ENCODE results near the gene XCL2.
"Not testable (repeated sequence)": the region's sequence is repeated elsewhere in the genome, so short reads cannot be mapped to it uniquely, and the experiment has no call there.

The XCL2 gene, protein sequence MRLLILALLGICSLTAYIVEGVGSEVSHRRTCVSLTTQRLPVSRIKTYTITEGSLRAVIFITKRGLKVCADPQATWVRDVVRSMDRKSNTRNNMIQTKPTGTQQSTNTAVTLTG
- 0.30 to 163 (median 4.8) reads per million in 9 experiments for total RNA-seq

GRCh38 chr1:168543840-168544498 lies at the start of gene XCL2:
Gene XCL2, minus strand, starts transcription at chr1:168543997. Its CDS starts 33 bp downstream, at chr1:168543964.
- Mint-ChIP-seq H3K4me3 (peak within 1 kb of the TSS; percentile 71 to 88), H3K27ac (peak within 1 kb of the TSS; percentile 55 to 93), H3K4me1 (ENCODE audit: low read depth in 2 of 2) (peaks cover 14 to 36% of the 10 kb centered on the region in 2 donors)
- H3K27me3 Mint-ChIP-seq; DNase-seq; H3K36me3 Mint-ChIP-seq (ENCODE audit: insufficient read depth); H3K9me3 Mint-ChIP-seq: not testable (repeated sequence)
- peak; percentile 89 for ATAC-seq (replicated peaks)

DNA sequence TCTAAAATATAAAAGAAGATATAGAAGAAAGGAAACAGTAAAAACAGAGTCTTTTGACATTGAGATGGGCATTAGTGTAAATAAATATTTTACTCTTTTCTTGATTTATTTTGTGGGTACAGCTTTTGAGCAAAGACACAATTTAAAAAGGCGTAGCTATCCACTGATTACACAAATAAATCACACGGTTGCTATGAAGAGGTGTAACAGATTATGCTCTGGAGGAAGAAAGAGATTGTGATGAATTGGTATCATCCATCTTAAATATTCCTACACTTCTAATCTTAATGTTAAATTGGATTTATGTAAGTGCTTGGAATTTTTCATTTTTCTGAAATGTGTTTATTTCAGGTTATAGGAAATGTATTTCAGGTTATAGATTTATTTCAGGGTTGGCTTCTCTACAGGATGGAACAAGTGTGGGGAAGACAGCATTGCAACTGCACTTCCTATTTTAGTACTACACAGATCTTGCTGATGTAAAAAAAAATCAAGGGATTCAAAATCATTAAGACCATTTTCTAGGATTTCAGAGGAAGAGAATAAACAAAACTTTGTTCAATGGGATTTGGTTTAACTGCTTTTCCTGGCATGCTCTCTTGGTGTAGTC lies 47.9 kb upstream of the XCL2 start:
- no peak for DNase-seq
- Mint-ChIP-seq H3K36me3 (ENCODE audit: insufficient read depth) (no peaks in the 10 kb centered on the region), H3K4me3 (no peak overlapping the region), H3K4me1 (ENCODE audit: low read depth in 2 of 2) (no peaks in the 10 kb centered on the region), H3K27ac (no peak overlapping the region), H3K9me3 (no peaks in the 10 kb centered on the region), H3K27me3 (no peaks in the 10 kb centered on the region)
- ATAC-seq (replicated peaks): no peak

- Mint-ChIP-seq H3K4me3 (no peak overlapping the region), H3K36me3 (ENCODE audit: insufficient read depth) (no peaks in the 10 kb centered on the region), H3K9me3 (no peaks in the 10 kb centered on the region), H3K4me1 (ENCODE audit: low read depth in 2 of 2) (no peaks in the 10 kb centered on the region), H3K27ac (no peak overlapping the region), H3K27me3 (no peaks in the 10 kb centered on the region)
- ATAC-seq (replicated peaks) (no peak), DNase-seq (no peak)
Observed at GRCh38 chr1:168591066-168591465, 47.3 kb upstream of the XCL2 start.

GRCh38 chr1:168589167-168589566 lies 45.4 kb upstream of the XCL2 start:
- no peaks in the 10 kb centered on the region for H3K27me3 Mint-ChIP-seq
- no peak overlapping the region for H3K4me3 Mint-ChIP-seq
- no peak overlapping the region for H3K27ac Mint-ChIP-seq
- DNase-seq (no peak), ATAC-seq (replicated peaks) (no peak)
- no peaks in the 10 kb centered on the region for H3K9me3 Mint-ChIP-seq
- H3K4me1 Mint-ChIP-seq (ENCODE audit: low read depth in 2 of 2): peaks cover 0 to 5% of the 10 kb centered on the region in 2 donors
- no peaks in the 10 kb centered on the region for H3K36me3 Mint-ChIP-seq (ENCODE audit: insufficient read depth)

DNA sequence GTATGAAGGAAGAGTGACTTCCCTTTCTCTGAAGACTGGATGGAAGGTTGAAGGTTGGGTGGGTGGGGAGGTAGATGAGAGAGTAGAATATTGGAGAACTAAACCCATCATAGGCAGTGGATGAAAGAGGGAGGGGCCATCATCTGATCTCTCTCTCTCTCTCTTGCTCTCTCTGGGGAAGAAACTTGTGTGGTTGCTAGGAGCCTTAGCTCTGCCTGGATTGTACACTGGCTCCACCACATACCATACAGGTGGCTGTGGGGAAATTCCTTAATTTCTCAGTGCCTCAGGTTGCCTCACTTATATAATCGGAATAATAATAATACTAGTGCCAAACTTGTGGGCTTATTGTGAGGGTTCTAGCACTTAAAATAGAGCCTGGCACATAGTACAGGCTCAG lies 42.1 kb upstream of the XCL2 start:
- Mint-ChIP-seq H3K27ac (no peak overlapping the region), H3K4me3 (no peak overlapping the region), H3K9me3 (no peaks in the 10 kb centered on the region), H3K27me3 (no peaks in the 10 kb centered on the region), H3K36me3 (ENCODE audit: insufficient read depth) (peaks cover 1% of the 10 kb centered on the region), H3K4me1 (ENCODE audit: low read depth in 2 of 2) (peaks cover 0 to 5% of the 10 kb centered on the region in 2 donors)
- DNase-seq: no peak
- ATAC-seq (replicated peaks): no peak

DNA sequence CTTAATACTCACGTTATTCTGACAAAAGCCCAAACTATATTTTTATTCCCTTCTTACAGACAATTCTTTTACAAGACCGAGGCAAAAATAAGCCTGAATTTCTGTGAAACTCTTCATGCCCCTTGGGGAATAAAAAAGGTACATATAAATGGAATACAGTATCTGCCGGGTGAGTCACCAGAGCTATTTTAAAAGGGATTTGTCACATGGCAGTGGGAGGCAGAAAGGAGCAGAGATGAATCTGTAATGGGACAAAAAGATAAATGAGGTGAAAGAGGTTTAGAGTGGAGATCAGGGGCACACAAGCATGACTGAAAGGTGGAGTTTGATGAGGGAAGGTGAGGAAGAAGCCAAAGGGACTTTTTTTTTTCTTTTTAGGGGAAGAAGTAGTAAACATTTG lies 41.4 kb upstream of the XCL2 start:
- Mint-ChIP-seq H3K36me3 (ENCODE audit: insufficient read depth) (peaks cover 5% of the 10 kb centered on the region), H3K9me3 (no peaks in the 10 kb centered on the region), H3K27ac (peak overlapping the region in 1 of 2 donors; percentile 12), H3K4me3 (no peak overlapping the region), H3K27me3 (no peaks in the 10 kb centered on the region), H3K4me1 (ENCODE audit: low read depth in 2 of 2) (peaks cover under 1 to 5% of the 10 kb centered on the region in 2 donors)
- DNase-seq: no peak
- ATAC-seq (replicated peaks): no peak

DNA sequence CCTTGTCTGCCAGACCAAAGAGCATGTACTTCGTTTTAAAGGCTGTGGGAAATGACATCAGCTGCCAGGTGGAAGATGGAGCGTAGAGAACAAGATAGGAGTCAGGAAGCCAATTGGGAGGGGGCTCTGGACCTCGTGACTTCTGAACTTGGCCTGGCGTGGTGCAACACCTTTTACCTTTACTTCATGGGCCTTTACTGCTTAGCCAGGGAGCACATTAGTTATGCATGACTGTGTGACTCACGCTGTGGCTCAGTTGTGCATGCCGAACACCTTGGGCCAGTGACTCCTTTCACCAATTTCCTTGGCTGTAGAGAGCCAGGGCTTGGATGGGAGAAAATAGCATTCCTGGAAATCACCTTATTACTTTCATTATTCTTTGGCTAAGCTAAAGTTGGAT lies 39.8 kb upstream of the XCL2 start:
- Mint-ChIP-seq H3K9me3 (no peaks in the 10 kb centered on the region), H3K27me3 (no peaks in the 10 kb centered on the region), H3K36me3 (ENCODE audit: insufficient read depth) (peaks cover 5% of the 10 kb centered on the region), H3K27ac (no peak overlapping the region), H3K4me1 (ENCODE audit: low read depth in 2 of 2) (peaks cover 8 to 20% of the 10 kb centered on the region in 2 donors), H3K4me3 (no peak overlapping the region)
- DNase-seq (no peak), ATAC-seq (replicated peaks) (no peak)

- peaks cover 5% of the 10 kb centered on the region for H3K36me3 Mint-ChIP-seq (ENCODE audit: insufficient read depth)
- DNase-seq: no peak
- H3K4me1 Mint-ChIP-seq (ENCODE audit: low read depth in 2 of 2): peaks cover 10 to 22% of the 10 kb centered on the region in 2 donors
Observed at GRCh38 chr1:168582688-168583336, 39.0 kb upstream of the XCL2 start.

GRCh38 chr1:168581817-168582572 lies 38.2 kb upstream of the XCL2 start:
- Mint-ChIP-seq H3K27ac (no peak overlapping the region), H3K9me3 (no peaks in the 10 kb centered on the region), H3K4me1 (ENCODE audit: low read depth in 2 of 2) (peaks cover 10 to 22% of the 10 kb centered on the region in 2 donors), H3K27me3 (no peaks in the 10 kb centered on the region), H3K36me3 (ENCODE audit: insufficient read depth) (peaks cover 5% of the 10 kb centered on the region), H3K4me3 (no peak overlapping the region)
- ATAC-seq (replicated peaks) (no peak), DNase-seq (no peak)

More at GRCh38 chr1:168582688-168583336, 39.0 kb upstream of the XCL2 start:
- no peaks in the 10 kb centered on the region for H3K27me3 Mint-ChIP-seq
- no peak overlapping the region for H3K27ac Mint-ChIP-seq
- no peaks in the 10 kb centered on the region for H3K9me3 Mint-ChIP-seq
- no peak for ATAC-seq (replicated peaks)
- H3K4me3 Mint-ChIP-seq: no peak overlapping the region

GRCh38 chr1:168580991-168581390 lies 37.2 kb upstream of the XCL2 start:
- not testable (repeated sequence) for H3K36me3 Mint-ChIP-seq (ENCODE audit: insufficient read depth); H3K27ac Mint-ChIP-seq; ATAC-seq (replicated peaks); H3K9me3 Mint-ChIP-seq; H3K27me3 Mint-ChIP-seq; H3K4me3 Mint-ChIP-seq; DNase-seq
- peaks cover 13 to 26% of the 10 kb centered on the region in 2 donors for H3K4me1 Mint-ChIP-seq (ENCODE audit: low read depth in 2 of 2)

GRCh38 chr1:168580290-168580689 lies 36.5 kb upstream of the XCL2 start:
- H3K9me3 Mint-ChIP-seq; ATAC-seq (replicated peaks); DNase-seq; H3K36me3 Mint-ChIP-seq (ENCODE audit: insufficient read depth); H3K27me3 Mint-ChIP-seq: not testable (repeated sequence)
- peak overlapping the region; percentile 73 to 82 for H3K4me3 Mint-ChIP-seq
- H3K4me1 Mint-ChIP-seq (ENCODE audit: low read depth in 2 of 2): peaks cover 13 to 26% of the 10 kb centered on the region in 2 donors
- peak overlapping the region; percentile 57 to 90 for H3K27ac Mint-ChIP-seq

DNA sequence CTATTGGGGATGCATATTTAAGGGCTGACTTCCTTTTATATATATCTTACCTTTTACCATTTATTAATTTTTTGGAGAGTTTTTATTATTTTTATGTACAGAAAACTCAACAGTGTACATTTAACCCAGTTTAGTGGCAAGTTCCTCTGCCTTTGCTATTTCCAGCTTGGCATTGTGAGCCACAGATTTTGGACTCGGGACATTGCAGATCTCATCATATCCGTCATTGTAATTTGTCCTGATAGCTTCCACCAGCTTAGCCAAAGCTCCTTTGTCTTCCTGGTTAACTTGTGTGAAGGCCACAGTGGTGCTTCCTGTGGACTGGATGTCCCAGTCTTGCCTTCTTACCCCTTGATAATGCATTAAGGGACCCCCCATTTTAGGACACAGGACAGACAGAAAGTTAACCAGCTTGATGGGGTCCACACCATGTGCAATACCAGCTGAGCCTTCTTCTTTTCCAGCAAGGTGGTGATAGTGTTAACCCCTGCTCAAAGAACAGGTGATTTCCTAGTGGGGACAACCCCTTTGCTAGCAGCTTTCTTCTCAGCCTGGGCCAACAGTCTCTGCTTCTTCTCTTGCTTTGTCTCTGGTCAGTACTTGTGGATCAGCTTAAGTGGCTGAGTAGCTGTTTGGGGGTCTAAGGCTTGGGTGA lies 34.9 kb upstream of the XCL2 start:
- H3K27me3 Mint-ChIP-seq; H3K9me3 Mint-ChIP-seq; H3K36me3 Mint-ChIP-seq (ENCODE audit: insufficient read depth); DNase-seq; ATAC-seq (replicated peaks): not testable (repeated sequence)
- Mint-ChIP-seq H3K27ac (peak overlapping the region; percentile 3 to 57), H3K4me1 (ENCODE audit: low read depth in 2 of 2) (peaks cover 21 to 33% of the 10 kb centered on the region in 2 donors), H3K4me3 (peak overlapping the region; percentile 73 to 82)

DNA sequence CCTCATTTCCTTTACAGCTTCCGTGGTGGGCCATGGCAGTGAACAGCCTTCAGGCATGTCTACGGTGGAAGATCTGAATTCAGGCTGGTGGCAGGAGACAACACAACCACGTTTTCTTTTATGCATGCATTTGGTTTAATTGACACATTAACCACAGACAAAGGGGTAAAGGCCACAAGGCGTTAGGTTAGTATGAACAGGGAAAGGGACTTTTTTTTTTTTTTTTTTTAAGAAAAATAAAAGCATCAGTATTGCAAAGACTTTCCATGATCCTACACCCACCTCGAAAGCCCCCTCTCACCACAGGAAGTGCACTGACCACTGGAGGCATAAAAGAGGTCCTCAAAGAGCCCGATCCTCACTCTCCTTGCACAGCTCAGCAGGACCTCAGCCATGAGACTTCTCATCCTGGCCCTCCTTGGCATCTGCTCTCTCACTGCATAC lies 32.5 kb upstream of the XCL2 start, which contains the start of gene XCL1:
Gene XCL1, plus strand, starts transcription at position 361 of the 444 bp plus-strand sequence. Its CDS starts 33 bp downstream, at position 394.
- DNase-seq (peak; percentile 5 to 28 (median 9)), ATAC-seq (replicated peaks) (peak; percentile 87)
- H3K9me3 Mint-ChIP-seq; H3K27me3 Mint-ChIP-seq; H3K36me3 Mint-ChIP-seq (ENCODE audit: insufficient read depth): not testable (repeated sequence)
- Mint-ChIP-seq H3K27ac (peak within 1 kb of the TSS; percentile 62 to 65), H3K4me3 (peak within 1 kb of the TSS; percentile 77 to 82), H3K4me1 (ENCODE audit: low read depth in 2 of 2) (peaks cover 21 to 33% of the 10 kb centered on the region in 2 donors)
